GM12878 (cell line): Measurements from ENCODE around the gene FBXL5. TPM values are rescaled to one million over a fixed set of nuclear protein-coding genes. Genes with fewer than 3 reads are reported as not detected.

Source experiments
- ATAC-seq: fragments of 200-7000 bp; cut with Tn5 transposase; 3 replicates; pipeline ENCODE4 v1.9.1; 2020; ENCODE audit warnings: mild to moderate bottlenecking, moderate library complexity
- BruUV-seq: library from RNA; stranded (reverse); fragments of 400-500 nt; replicated peaks from 2 replicates; lab custom pipeline; 2021; lab: Mats Ljungman, UMichigan
- CTCF ChIA-PET: fragments of 300-600 bp; sonication (Branson Sonifier 250); formaldehyde crosslinking; extraction: SDS; loops from one replicate; lab custom pipeline; 2021; ENCODE audit warnings: inconsistent platforms; lab: Yijun Ruan, JAX
- POLR2A ChIA-PET: fragments of 350-600 bp; formaldehyde crosslinking; extraction: SDS; loops from one replicate; lab custom pipeline; 2021; ENCODE audit warnings: inconsistent platforms; lab: Charles Lee
- RAD21 ChIA-PET: fragments of 300-600 bp; sonication (Branson Sonifier 250); formaldehyde crosslinking; loops from one replicate; lab custom pipeline; 2023; ENCODE audit warnings: antibody characterized with exemption; ENCODE audit not compliant: unreplicated experiment; lab: Charles Lee
- SMC1A ChIA-PET: fragments of 300-600 bp; sonication (Branson Sonifier 250); formaldehyde crosslinking; loops from one replicate; lab custom pipeline; 2023; ENCODE audit not compliant: unreplicated experiment, uncharacterized antibody; lab: Charles Lee
- DNase-seq: peaks from one replicate; pipeline ENCODE4 v3.0.0-alpha.2; 2011; ENCODE audit warnings: low read depth, low spot score
- FAIRE-seq: peaks from 3 replicates; lab custom pipeline; 2011; peaks lifted over from hg19 to GRCh38; lab: Jason Lieb, UNC
- H2AFZ ChIP-seq: 2 replicates; pipeline ENCODE4 v1.6.0; 2011; ENCODE audit warnings: low read depth, low read length, control low read depth; ENCODE audit not compliant: control insufficient read depth
- H3K27ac ChIP-seq: 2 replicates; pipeline ENCODE4 v1.5.1; 2011; ENCODE audit warnings: control low read depth; ENCODE audit not compliant: control insufficient read depth, insufficient read depth
- H3K27me3 ChIP-seq, 2 experiments: replicated peaks in 1 of 2; 2 replicates each; pipeline versions ENCODE4 v1.6.0 to v1.6.1; 2011; ENCODE audit warnings: low read length in 1 of 2; ENCODE audit not compliant: control insufficient read depth in 2 of 2, insufficient read depth in 2 of 2
- H3K36me3 ChIP-seq, 2 experiments: 2 replicates each; pipeline ENCODE4 v1.5.1; 2011; ENCODE audit warnings: low read length in 1 of 2; ENCODE audit not compliant: control insufficient read depth in 2 of 2, insufficient read depth in 2 of 2
- H3K4me1 ChIP-seq: 2 replicates; pipeline ENCODE4 v1.6.1; 2011; ENCODE audit warnings: mild to moderate bottlenecking, low read length, moderate library complexity, mixed read lengths; ENCODE audit not compliant: control insufficient read depth, insufficient read depth
- H3K4me2 ChIP-seq: 2 replicates; pipeline ENCODE4 v1.6.0; 2011; ENCODE audit warnings: control low read depth; ENCODE audit not compliant: control insufficient read depth, insufficient read depth
- H3K4me3 ChIP-seq: fragments of 200-600 bp; sonication (generic); 2 replicates; pipeline ENCODE4 v1.5.1; 2016
- H3K79me2 ChIP-seq: 2 replicates; pipeline ENCODE4 v1.6.0; 2011; ENCODE audit warnings: low read length; ENCODE audit not compliant: control insufficient read depth, insufficient read depth
- H3K9ac ChIP-seq: 2 replicates; pipeline ENCODE4 v1.8.0; 2011; ENCODE audit warnings: low read length, control low read depth, mixed read lengths; ENCODE audit not compliant: control insufficient read depth, insufficient read depth
- H3K9me3 ChIP-seq: replicated peaks from 3 replicates; pipeline ENCODE4 v1.5.1; 2011; ENCODE audit warnings: mild to moderate bottlenecking, low read length; ENCODE audit not compliant: control insufficient read depth, insufficient read depth
- H4K20me1 ChIP-seq: 2 replicates; pipeline ENCODE4 v1.6.0; 2011; ENCODE audit not compliant: control insufficient read depth, insufficient read depth
- BMI1 ChIP-seq: fragments of 450-650 bp; IDR thresholded peaks from 2 replicates; pipeline ENCODE4 v1.6.1; 2016; ENCODE audit warnings: mild to moderate bottlenecking, moderate library complexity, borderline replicate concordance
- BRCA1 ChIP-seq: IDR thresholded peaks from 2 replicates; pipeline ENCODE4 v1.6.1; 2011; ENCODE audit warnings: low read depth, low read length, improper control_type of control experiment
- CHD4 ChIP-seq: fragments of 200-600 bp; sonication (generic); IDR thresholded peaks from 2 replicates; pipeline ENCODE4 v1.6.1; 2016; ENCODE audit warnings: mild to moderate bottlenecking
- HDAC2 ChIP-seq: fragments of 200-600 bp; sonication (generic); IDR thresholded peaks from 2 replicates; pipeline ENCODE4 v1.6.1; 2017
- MTA3 ChIP-seq: IDR thresholded peaks from 2 replicates; pipeline ENCODE4 v1.6.1; 2012; ENCODE audit warnings: low read length, inconsistent platforms, borderline replicate concordance
- NFXL1 ChIP-seq: fragments of 450-650 bp; IDR thresholded peaks from 2 replicates; pipeline ENCODE4 v1.6.1; 2017; ENCODE audit warnings: antibody characterized with exemption, mild to moderate bottlenecking, borderline replicate concordance
- NFYB ChIP-seq: IDR thresholded peaks from 2 replicates; pipeline ENCODE4 v1.6.1; 2011; ENCODE audit warnings: low read depth, mild to moderate bottlenecking, low read length, improper control_type of control experiment, moderate library complexity; ENCODE audit not compliant: insufficient read depth
- POLR2AphosphoS5 ChIP-seq: IDR thresholded peaks from 2 replicates; pipeline ENCODE4 v1.6.1; 2011; ENCODE audit warnings: mild to moderate bottlenecking, low read length, inconsistent platforms
- RELA ChIP-seq: fragments of 450-650 bp; IDR thresholded peaks from 2 replicates; pipeline ENCODE4 v1.8.0; 2014; ENCODE audit warnings: borderline replicate concordance; ENCODE audit not compliant: partially characterized antibody
- SMARCA5 ChIP-seq: fragments of 450-650 bp; IDR thresholded peaks from 2 replicates; pipeline ENCODE4 v1.6.1; 2017; ENCODE audit warnings: mild to moderate bottlenecking
- TARDBP ChIP-seq: IDR thresholded peaks from 2 replicates; pipeline ENCODE4 v1.6.1; 2016; ENCODE audit warnings: borderline replicate concordance
- ZSCAN29 ChIP-seq: fragments of 450-650 bp; IDR thresholded peaks from 2 replicates; pipeline ENCODE4 v1.6.1; 2017; ENCODE audit warnings: mild to moderate bottlenecking, moderate library complexity
- WGBS: methylation state at CpG from one replicate; pipeline ENCODE4 v1.1.6; 2016; ENCODE audit warnings: low lambda C conversion rate; ENCODE audit not compliant: insufficient replicate concordance, insufficient coverage; ENCODE audit errors: missing lambda C conversion rate; 5-methylcytosine and 5-hydroxymethylcytosine counted together
- in situ Hi-C: fragments of 300-500 bp; cut with MboI; formaldehyde crosslinking; loops from 9 replicates; pipeline ENCODE4 v1.14.3; 2018; ENCODE audit warnings: mixed read lengths
- intact Hi-C: fragments of 100-400 bp; cut with micrococcal nuclease; formaldehyde crosslinking; loops from one replicate; pipeline ENCODE4 v1.14.2; 2022; ENCODE audit not compliant: unreplicated experiment
- polyA plus RNA-seq, 11 experiments: library from polyadenylated mRNA; depleted of rRNA in 4 of 11; unstranded in 6 of 11; stranded (reverse) in 5 of 11; fragments of >200 nt; fragmentation: Nextera tagmentation in 4 of 11; fragmentation: Illumina TruSeq in 1 of 11; extraction: Ambion mirVana in 4 of 11; extraction: Trizol in 1 of 11; gene quantifications; 1 replicate in 1 of 11; 2 replicates in 10 of 11; pipeline versions ENCODE4 v1.2.1 to v1.2.3, GENCODE V29; 2011 to 2016; ENCODE audit warnings: inconsistent platforms in 2 of 11, missing spikeins in 2 of 11, low read depth in 1 of 11
- total RNA-seq, 4 experiments: library from RNA; depleted of rRNA in 3 of 4; stranded (reverse); fragments of >200 nt in 3 of 4; fragmentation: Illumina TruSeq in 1 of 4; extraction: Trizol in 1 of 4; gene quantifications; 2 replicates each; pipeline versions ENCODE4 v1.2.1 to v1.2.3, GENCODE V29; 2013 to 2021
- TF ChIP-seq, protein P1 (sequence below): IDR thresholded peaks from 2 replicates; pipeline ENCODE4 v1.6.1; 2011; ENCODE audit warnings: borderline replicate concordance, low read depth, mild to moderate bottlenecking, moderate library complexity, mixed read lengths, low read length; ENCODE audit not compliant: insufficient read depth; ENCODE audit errors: extremely low read length
- TF ChIP-seq, protein P2 (sequence below): IDR thresholded peaks from 2 replicates; pipeline ENCODE4 v1.6.1; 2011; ENCODE audit warnings: borderline replicate concordance, low read depth, mild to moderate bottlenecking, moderate library complexity, low read length; ENCODE audit not compliant: insufficient read depth, poor library complexity, severe bottlenecking
- TF ChIP-seq, protein P3 (sequence below): fragments of 450-650 bp; IDR thresholded peaks from 2 replicates; pipeline ENCODE4 v1.6.1; 2017; ENCODE audit warnings: mild to moderate bottlenecking

The FBXL5 gene
- total and polyA plus RNA-seq, 10 of the 15 experiments (the other 5 are each of a cell fraction or from before 2014, with no cell fraction given) = 10.1 to 46.2 (median 32.7) TPM

DNA sequence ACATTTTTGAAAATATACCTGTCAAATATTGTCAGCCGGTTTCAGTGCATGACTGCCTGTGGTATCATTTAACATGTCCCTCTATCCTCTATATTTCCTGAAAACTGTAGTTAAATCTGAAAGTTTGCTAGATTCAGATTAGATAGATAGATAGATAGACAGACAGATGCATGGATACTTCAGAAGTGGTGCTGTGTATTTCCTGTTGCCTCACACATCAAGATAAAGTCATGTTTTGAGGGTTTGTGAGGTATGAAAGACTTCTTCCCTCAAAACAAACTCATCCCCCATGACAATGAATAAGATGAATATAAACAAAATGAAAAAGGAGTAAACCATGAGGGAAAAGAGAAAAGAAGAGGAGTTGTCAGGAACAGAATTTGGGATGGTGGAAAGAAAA, 41.7 kb upstream of the FBXL5 start:
- SMC1A ChIA-PET = no interaction called here
- FAIRE-seq (no peak), DNase-seq (no peak), ATAC-seq (no peak)
- in situ Hi-C loops = no loop called here
- Histone ChIP-seq H3K27ac (no peak overlapping the region), H3K9ac (no peak overlapping the region), H3K4me3 (no peak overlapping the region), H3K4me2 (no peak overlapping the region), H3K79me2 (no peaks in the 10 kb centered on the region), H3K4me1 (no peaks in the 10 kb centered on the region), H4K20me1 (no peaks in the 10 kb centered on the region), H3K36me3 (no peaks in the 10 kb centered on the region), H3K27me3 (no peaks in the 10 kb centered on the region), H2AFZ (no peak overlapping the region), H3K9me3 (no peaks in the 10 kb centered on the region; the same call in 2 of the 3 replicates)
- BruUV-seq = no TSS peak
- WGBS = 100% methylated on average over 1 of the region's 1 CpG
- intact Hi-C loops = no loop called here
- CTCF ChIA-PET = interaction anchor here (1.0 kb wide), 1 partner anchor 185 kb away, joined by 3 read pairs; no protein-coding TSS in a partner anchor
- RAD21 ChIA-PET = no interaction called here
- POLR2A ChIA-PET = no interaction called here
- TF ChIP-seq HDAC2 (no peak), POLR2AphosphoS5 (no peak), TARDBP (no peak), CHD4 (no peak), NFXL1 (no peak)
- TF ChIP-seq, protein P1, sequence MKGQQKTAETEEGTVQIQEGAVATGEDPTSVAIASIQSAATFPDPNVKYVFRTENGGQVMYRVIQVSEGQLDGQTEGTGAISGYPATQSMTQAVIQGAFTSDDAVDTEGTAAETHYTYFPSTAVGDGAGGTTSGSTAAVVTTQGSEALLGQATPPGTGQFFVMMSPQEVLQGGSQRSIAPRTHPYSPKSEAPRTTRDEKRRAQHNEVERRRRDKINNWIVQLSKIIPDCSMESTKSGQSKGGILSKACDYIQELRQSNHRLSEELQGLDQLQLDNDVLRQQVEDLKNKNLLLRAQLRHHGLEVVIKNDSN = no peak

DNA sequence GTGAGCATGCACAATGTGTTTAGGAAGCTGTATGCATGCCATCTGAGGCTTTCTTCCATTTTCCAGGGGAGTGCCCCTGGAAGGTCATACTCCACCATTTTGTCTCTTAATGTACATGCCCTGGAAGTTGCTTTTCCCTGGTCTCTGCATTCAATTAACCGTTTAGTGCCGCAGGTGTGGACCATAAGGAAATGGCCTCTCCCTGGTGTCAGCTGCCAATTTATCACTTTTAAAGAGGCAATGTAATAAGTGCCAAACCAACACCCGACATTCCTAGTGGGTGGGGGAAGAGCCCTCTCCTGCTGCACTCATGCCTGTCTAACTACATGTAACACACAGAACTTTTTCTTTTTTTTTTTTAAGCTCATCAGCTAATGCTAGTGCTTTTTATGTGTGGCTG, 40.6 kb upstream of the FBXL5 start:
- intact Hi-C loops (no loop called here), in situ Hi-C loops (no loop called here)
- Histone ChIP-seq H3K4me2 (no peak overlapping the region), H3K4me3 (no peak overlapping the region), H3K79me2 (no peaks in the 10 kb centered on the region), H3K36me3 (no peaks in the 10 kb centered on the region), H3K4me1 (no peaks in the 10 kb centered on the region), H4K20me1 (no peaks in the 10 kb centered on the region), H2AFZ (no peak overlapping the region), H3K27me3 (no peaks in the 10 kb centered on the region), H3K27ac (no peak overlapping the region), H3K9me3 (no peaks in the 10 kb centered on the region; the same call in 2 of the 3 replicates), H3K9ac (no peak overlapping the region)
- ChIA-PET SMC1A (interaction anchor here (1.4 kb wide), 1 partner anchor 15 kb away, joined by 4 read pairs; no protein-coding TSS in a partner anchor), RAD21 (no interaction called here), CTCF (no interaction called here), POLR2A (interaction anchor here (0.5 to 1.1 kb wide), 2 partner anchors 8 to 495 kb away, joined by 3 to 6 read pairs; no protein-coding TSS in a partner anchor)
- FAIRE-seq = no peak
- 96% methylated on average over 3 of the region's 3 CpGs for WGBS
- ATAC-seq = no peak
- no TSS peak for BruUV-seq
- no peak for DNase-seq
- TF ChIP-seq, protein P2, sequence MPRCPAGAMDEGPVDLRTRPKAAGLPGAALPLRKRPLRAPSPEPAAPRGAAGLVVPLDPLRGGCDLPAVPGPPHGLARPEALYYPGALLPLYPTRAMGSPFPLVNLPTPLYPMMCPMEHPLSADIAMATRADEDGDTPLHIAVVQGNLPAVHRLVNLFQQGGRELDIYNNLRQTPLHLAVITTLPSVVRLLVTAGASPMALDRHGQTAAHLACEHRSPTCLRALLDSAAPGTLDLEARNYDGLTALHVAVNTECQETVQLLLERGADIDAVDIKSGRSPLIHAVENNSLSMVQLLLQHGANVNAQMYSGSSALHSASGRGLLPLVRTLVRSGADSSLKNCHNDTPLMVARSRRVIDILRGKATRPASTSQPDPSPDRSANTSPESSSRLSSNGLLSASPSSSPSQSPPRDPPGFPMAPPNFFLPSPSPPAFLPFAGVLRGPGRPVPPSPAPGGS = no peak
- no peak for TF ChIP-seq ZSCAN29
- TF ChIP-seq RELA = no peak
- TF ChIP-seq BRCA1 = no peak
- no peak for TF ChIP-seq BMI1
- no peak for TF ChIP-seq NFYB
- TF ChIP-seq, protein P3, sequence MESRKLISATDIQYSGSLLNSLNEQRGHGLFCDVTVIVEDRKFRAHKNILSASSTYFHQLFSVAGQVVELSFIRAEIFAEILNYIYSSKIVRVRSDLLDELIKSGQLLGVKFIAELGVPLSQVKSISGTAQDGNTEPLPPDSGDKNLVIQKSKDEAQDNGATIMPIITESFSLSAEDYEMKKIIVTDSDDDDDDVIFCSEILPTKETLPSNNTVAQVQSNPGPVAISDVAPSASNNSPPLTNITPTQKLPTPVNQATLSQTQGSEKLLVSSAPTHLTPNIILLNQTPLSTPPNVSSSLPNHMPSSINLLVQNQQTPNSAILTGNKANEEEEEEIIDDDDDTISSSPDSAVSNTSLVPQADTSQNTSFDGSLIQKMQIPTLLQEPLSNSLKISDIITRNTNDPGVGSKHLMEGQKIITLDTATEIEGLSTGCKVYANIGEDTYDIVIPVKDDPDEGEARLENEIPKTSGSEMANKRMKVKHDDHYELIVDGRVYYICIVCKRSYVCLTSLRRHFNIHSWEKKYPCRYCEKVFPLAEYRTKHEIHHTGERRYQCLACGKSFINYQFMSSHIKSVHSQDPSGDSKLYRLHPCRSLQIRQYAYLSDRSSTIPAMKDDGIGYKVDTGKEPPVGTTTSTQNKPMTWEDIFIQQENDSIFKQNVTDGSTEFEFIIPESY = no peak
- TF ChIP-seq SMARCA5 = no peak
- TF ChIP-seq MTA3 = no peak
